Sigmoid colon (tissue), 7 donors: ENCODE measurements around the gene TATDN3. TPM values are rescaled to one million over a fixed set of nuclear protein-coding genes. Genes with fewer than 3 reads are reported as not detected.
A peak's percentile ranks its signal among the peaks of the same experiment; 100 is the strongest.

ENCODE experiments used
- DNase-seq: peaks from one replicate; pipeline ENCODE4 v3.0.0-alpha.2; 2019
- H3K27ac ChIP-seq, 4 donors: fragments of 200-600 bp; sonication (generic); one replicate each; pipeline ENCODE4 v1.5.1; 2016 to 2019; ENCODE audit warnings: mild to moderate bottlenecking in 1 of 4
- H3K27me3 ChIP-seq, 3 donors: fragments of 200-600 bp; sonication (generic); one replicate each; pipeline ENCODE4 v1.5.1; 2019; ENCODE audit warnings: mild to moderate bottlenecking in 1 of 3
- H3K36me3 ChIP-seq, 4 donors: fragments of 200-600 bp; sonication (generic); one replicate each; pipeline ENCODE4 v1.5.1; 2016 to 2019
- H3K4me1 ChIP-seq, 4 donors: fragments of 200-600 bp; sonication (generic); one replicate each; pipeline ENCODE4 v1.5.1; 2017 to 2019
- H3K4me3 ChIP-seq, 4 donors: fragments of 200-600 bp; sonication (generic); one replicate each; pipeline ENCODE4 v1.5.1; 2017 to 2019; ENCODE audit warnings: mild to moderate bottlenecking in 2 of 4, moderate library complexity in 1 of 4
- H3K9me3 ChIP-seq, 4 donors: fragments of 200-600 bp in 3 of 4; sonication (generic) in 3 of 4; one replicate each; pipeline versions ENCODE4 v1.5.1 to v1.6.1; 2013 to 2019
- EP300 ChIP-seq, 4 donors: sonication (generic); formaldehyde crosslinking; IDR thresholded peaks; one replicate each; pipeline ENCODE4 v1.6.1; 2017; ENCODE audit warnings: antibody characterized with exemption in 4 of 4
- POLR2A ChIP-seq, 2 donors: fragments of 450-650 bp; IDR thresholded peaks; one replicate each; pipeline ENCODE4 v1.6.1; 2016; ENCODE audit warnings: antibody characterized with exemption in 2 of 2, mild to moderate bottlenecking in 2 of 2, moderate library complexity in 2 of 2
- POLR2AphosphoS5 ChIP-seq, 4 donors: sonication (generic); formaldehyde crosslinking; IDR thresholded peaks; one replicate each; pipeline ENCODE4 v1.6.1; 2017; ENCODE audit warnings: antibody characterized with exemption in 4 of 4
- WGBS, 2 donors: extraction: QIAGEN DNeasy Blood & Tissue Kit; methylation state at CpG; one replicate each; pipeline ENCODE4 v1.1.7; 2013; 5-methylcytosine and 5-hydroxymethylcytosine counted together
- intact Hi-C: fragments of 100-400 bp; cut with DNase I; formaldehyde crosslinking; loops from one replicate; pipeline ENCODE4 v1.15.1; 2023
- polyA plus RNA-seq, 3 donors: library from polyadenylated mRNA; stranded (reverse); fragments of 200-250 nt; gene quantifications; one replicate each; pipeline ENCODE4 v1.2.3, GENCODE V29; 2013
- total RNA-seq, 4 donors: library from RNA; depleted of rRNA; stranded (reverse); fragments of >200 nt; gene quantifications; one replicate each; pipeline ENCODE4 v1.1.0, GENCODE V29; 2016
- TF ChIP-seq, protein P1 (sequence below), 4 experiments: fragments of 450-650 bp in 3 of 4; fragments of 200-600 bp in 1 of 4; IDR thresholded peaks; one replicate each; pipeline ENCODE4 v1.5.1; 2016 to 2019; ENCODE audit warnings: antibody characterized with exemption in 4 of 4, mild to moderate bottlenecking in 3 of 4, moderate library complexity in 2 of 4
- donor health status: healthy with polysubstance abuse.
- donor health status: Bipolar disorder and iron deficiency.
- donor health status: healthy.

Gene TATDN3
- total and polyA plus RNA-seq, 7 donors, result 9.1 to 25.7 (median 12.5) TPM

DNA sequence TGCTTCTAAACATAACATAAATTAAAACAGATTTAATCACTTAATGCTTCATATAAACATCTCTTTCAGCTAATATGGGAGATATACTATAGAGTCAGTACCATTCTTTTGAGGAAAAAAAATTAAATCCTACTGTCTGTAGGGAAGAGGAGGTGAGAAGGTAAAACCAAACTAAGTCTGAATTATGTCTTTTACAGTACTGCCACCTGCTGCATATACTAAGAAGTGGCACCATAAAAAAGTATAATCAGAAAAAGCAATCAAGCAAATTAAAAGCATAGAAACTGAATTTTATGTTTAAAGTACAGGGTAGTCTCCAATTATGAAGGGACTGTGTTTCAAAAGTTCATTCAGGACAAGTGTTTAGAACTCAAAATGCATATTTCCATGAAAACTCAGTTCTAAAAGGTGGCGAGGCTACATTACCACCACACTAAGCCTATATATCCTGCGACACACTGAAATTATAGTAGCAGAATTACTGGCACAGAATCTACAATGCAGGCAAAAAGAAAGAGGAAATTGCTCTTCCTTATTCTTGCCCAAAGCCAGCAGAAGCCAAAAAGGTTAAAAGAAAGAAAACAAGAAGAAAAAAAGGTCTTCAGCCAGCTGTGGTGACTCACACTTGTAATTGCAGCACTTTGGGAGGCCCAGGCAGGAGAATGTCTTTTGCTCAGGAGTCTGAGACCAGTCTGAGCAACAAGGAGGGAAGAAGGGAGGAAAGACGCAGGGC is 9.1 kb upstream of the TATDN3 start:
- intact Hi-C loops, result loop anchor here (2.0 kb wide), 1 partner anchor 118 kb away; no protein-coding TSS in a partner anchor
- TF ChIP-seq POLR2A (IDR thresholded peaks at IDR 0.05), result no peak
- no peak for TF ChIP-seq EP300 (IDR thresholded peaks at IDR 0.05)
- TF ChIP-seq, protein P1, sequence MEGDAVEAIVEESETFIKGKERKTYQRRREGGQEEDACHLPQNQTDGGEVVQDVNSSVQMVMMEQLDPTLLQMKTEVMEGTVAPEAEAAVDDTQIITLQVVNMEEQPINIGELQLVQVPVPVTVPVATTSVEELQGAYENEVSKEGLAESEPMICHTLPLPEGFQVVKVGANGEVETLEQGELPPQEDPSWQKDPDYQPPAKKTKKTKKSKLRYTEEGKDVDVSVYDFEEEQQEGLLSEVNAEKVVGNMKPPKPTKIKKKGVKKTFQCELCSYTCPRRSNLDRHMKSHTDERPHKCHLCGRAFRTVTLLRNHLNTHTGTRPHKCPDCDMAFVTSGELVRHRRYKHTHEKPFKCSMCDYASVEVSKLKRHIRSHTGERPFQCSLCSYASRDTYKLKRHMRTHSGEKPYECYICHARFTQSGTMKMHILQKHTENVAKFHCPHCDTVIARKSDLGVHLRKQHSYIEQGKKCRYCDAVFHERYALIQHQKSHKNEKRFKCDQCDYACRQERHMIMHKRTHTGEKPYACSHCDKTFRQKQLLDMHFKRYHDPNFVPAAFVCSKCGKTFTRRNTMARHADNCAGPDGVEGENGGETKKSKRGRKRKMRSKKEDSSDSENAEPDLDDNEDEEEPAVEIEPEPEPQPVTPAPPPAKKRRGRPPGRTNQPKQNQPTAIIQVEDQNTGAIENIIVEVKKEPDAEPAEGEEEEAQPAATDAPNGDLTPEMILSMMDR (IDR thresholded peaks at IDR 0.05), result peak in 3 of 4 experiments; percentile 7 to 57 (median 50)
- no peak for TF ChIP-seq POLR2AphosphoS5 (IDR thresholded peaks at IDR 0.05)
- no peaks in the 10 kb centered on the region for H3K4me1 ChIP-seq
- no peaks in the 10 kb centered on the region for H3K27me3 ChIP-seq
- no peak overlapping the region for H3K4me3 ChIP-seq
- peaks cover 0 to 63% (median 8%) of the 10 kb centered on the region in 4 donors for H3K36me3 ChIP-seq
- 89 to 93% methylated on average over 3 of the region's 3 CpGs for WGBS, 2 donors
- no peak for DNase-seq
- H3K27ac ChIP-seq, result no peak overlapping the region
- H3K9me3 ChIP-seq, result no peaks in the 10 kb centered on the region

DNA sequence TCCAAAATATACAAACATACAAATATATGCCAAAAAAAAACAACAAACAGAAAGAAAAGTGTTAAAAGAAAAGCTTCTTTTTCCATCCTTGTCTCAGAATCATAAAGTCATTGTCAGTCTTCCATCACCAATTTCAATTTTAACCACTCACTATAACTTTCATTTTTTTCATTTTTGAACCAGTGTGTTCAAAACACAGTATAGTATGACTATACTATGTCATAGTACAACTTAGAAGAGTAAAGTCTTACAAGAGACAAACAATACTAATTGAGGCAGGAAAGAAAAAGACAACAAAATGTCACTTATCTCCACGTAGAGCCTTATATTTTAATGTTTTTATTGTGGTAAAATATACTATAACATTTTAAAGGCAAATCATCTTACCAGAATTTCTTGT is 7.7 kb upstream of the TATDN3 start:
- Histone ChIP-seq H3K27me3 (no peaks in the 10 kb centered on the region), H3K4me1 (peaks cover 0 to 9% (median 2%) of the 10 kb centered on the region in 4 donors), H3K9me3 (no peaks in the 10 kb centered on the region), H3K27ac (no peak overlapping the region), H3K36me3 (peaks cover 0 to 59% (median 8%) of the 10 kb centered on the region in 4 donors), H3K4me3 (no peak overlapping the region)
- intact Hi-C loops, result loop anchor here (2.0 kb wide), 1 partner anchor 119 kb away; no protein-coding TSS in a partner anchor
- 22 to 59% methylated on average over 1 of the region's 1 CpG for WGBS, 2 donors
- TF ChIP-seq POLR2A (IDR thresholded peaks at IDR 0.05) (no peak), POLR2AphosphoS5 (IDR thresholded peaks at IDR 0.05) (no peak)
- TF ChIP-seq, protein P1 (IDR thresholded peaks at IDR 0.05), result no peak
- no peak for DNase-seq

- intact Hi-C loops, result no loop called here
- Histone ChIP-seq H3K27ac (no peak overlapping the region), H3K9me3 (no peaks in the 10 kb centered on the region), H3K4me3 (no peak overlapping the region), H3K4me1 (peaks cover 0 to 28% (median 21%) of the 10 kb centered on the region in 4 donors), H3K36me3 (peaks cover 0 to 59% (median 8%) of the 10 kb centered on the region in 4 donors), H3K27me3 (no peaks in the 10 kb centered on the region)
- no peak for DNase-seq
- WGBS, 2 donors, result 98% methylated on average over 1 of the region's 1 CpG
- TF ChIP-seq POLR2AphosphoS5 (IDR thresholded peaks at IDR 0.05) (no peak), EP300 (IDR thresholded peaks at IDR 0.05) (no peak), POLR2A (IDR thresholded peaks at IDR 0.05) (no peak)
- TF ChIP-seq, protein P1 (IDR thresholded peaks at IDR 0.05), result no peak
Observed at GRCh38 chr1:212785871-212786270, 5.8 kb upstream of the TATDN3 start.

DNA sequence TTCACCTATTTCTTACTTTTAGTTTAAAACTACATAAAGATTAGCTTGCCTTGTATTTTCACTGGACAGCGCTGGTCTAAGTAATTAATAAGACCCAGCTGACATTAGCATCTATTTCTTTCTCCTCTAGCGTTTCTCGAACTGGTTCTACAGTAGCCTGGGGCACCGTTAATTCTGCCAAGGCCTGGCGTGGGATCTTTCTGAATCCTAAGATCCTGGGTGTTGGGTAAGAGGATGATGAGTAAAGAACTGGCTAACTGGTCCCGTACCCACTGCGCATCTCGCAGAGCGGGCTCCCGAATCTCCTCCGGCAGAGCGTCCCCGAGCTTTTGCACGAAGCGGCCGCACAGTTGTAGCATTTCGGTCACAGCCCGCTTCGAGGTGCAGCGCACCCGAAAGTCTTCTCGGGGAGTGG is 426 bp upstream of the TATDN3 start:
- Histone ChIP-seq H3K36me3 (peaks cover 0 to 21% (median 3%) of the 10 kb centered on the region in 4 donors), H3K27ac (peak overlapping the region; percentile 89 to 98 (median 95)), H3K9me3 (no peaks in the 10 kb centered on the region), H3K4me1 (peaks cover 0 to 41% (median 29%) of the 10 kb centered on the region in 4 donors), H3K4me3 (peak overlapping the region; percentile 69 to 92 (median 78)), H3K27me3 (no peaks in the 10 kb centered on the region)
- WGBS, 2 donors, result 0% methylated on average over 22 of the region's 22 CpGs
- DNase-seq, result no peak
- intact Hi-C loops, result loop anchor here (5.0 to 10.0 kb wide), 4 partner anchors 224 to 506 kb away; partner anchors contain the start of genes ANGEL2 and PPP2R5A
- no peak for TF ChIP-seq POLR2A (IDR thresholded peaks at IDR 0.05)
- TF ChIP-seq, protein P1 (IDR thresholded peaks at IDR 0.05), result no peak
- TF ChIP-seq EP300 (IDR thresholded peaks at IDR 0.05), result no peak
- TF ChIP-seq POLR2AphosphoS5 (IDR thresholded peaks at IDR 0.05), result no peak
